Spleen (tissue), 11 donors: Measurements from ENCODE around the gene STK10. TPM values are rescaled to one million over a fixed set of nuclear protein-coding genes. Genes with fewer than 3 reads are reported as not detected.

Experiments used
- DNase-seq: peaks from one replicate; pipeline ENCODE4 v3.0.0-alpha.2; 2020
- H3K27ac ChIP-seq, 8 donors: fragments of 200-600 bp; sonication (generic) in 7 of 8; 1 replicate in 4 of 8; 2 replicates in 4 of 8; pipeline versions ENCODE4 v1.5.0 to v1.8.0; 2016 to 2021; ENCODE audit warnings: inconsistent platforms in 4 of 8, mild to moderate bottlenecking in 4 of 8, moderate library complexity in 1 of 8
- H3K27me3 ChIP-seq, 7 donors: fragments of 200-600 bp; sonication (generic) in 6 of 7; replicated peaks in 1 of 7; 1 replicate in 4 of 7; 2 replicates in 3 of 7; pipeline versions ENCODE4 v1.5.0 to v1.8.0; 2016 to 2021; ENCODE audit warnings: inconsistent platforms in 3 of 7, mild to moderate bottlenecking in 1 of 7
- H3K36me3 ChIP-seq, 6 donors: fragments of 200-600 bp; sonication (generic) in 5 of 6; 1 replicate in 4 of 6; 2 replicates in 2 of 6; pipeline versions ENCODE4 v1.5.0 to v1.8.0; 2016 to 2021; ENCODE audit warnings: inconsistent platforms in 2 of 6
- H3K4me1 ChIP-seq, 6 donors: fragments of 200-600 bp; sonication (generic) in 5 of 6; 1 replicate in 3 of 6; 2 replicates in 3 of 6; pipeline versions ENCODE4 v1.5.0 to v1.8.0; 2016 to 2021; ENCODE audit warnings: inconsistent platforms in 3 of 6
- H3K4me3 ChIP-seq, 8 donors: fragments of 200-600 bp; sonication (generic) in 7 of 8; 1 replicate in 4 of 8; 2 replicates in 4 of 8; pipeline versions ENCODE4 v1.5.0 to v1.8.0; 2016 to 2021; ENCODE audit warnings: inconsistent platforms in 4 of 8, mild to moderate bottlenecking in 4 of 8, moderate library complexity in 2 of 8
- H3K9me3 ChIP-seq, 8 donors: fragments of 200-600 bp; sonication (generic) in 7 of 8; 1 replicate in 4 of 8; 2 replicates in 4 of 8; pipeline versions ENCODE4 v1.5.0 to v1.8.0; 2016 to 2021; ENCODE audit warnings: inconsistent platforms in 4 of 8
- CTCF ChIP-seq, 11 experiments: fragments of 200-600 bp in 7 of 11; fragments of 450-650 bp in 4 of 11; sonication (generic) in 4 of 11; IDR thresholded peaks in 8 of 11; conservative IDR thresholded peaks in 3 of 11; 1 replicate in 7 of 11; 2 replicates in 4 of 11; pipeline versions ENCODE4 v1.4.0 to v1.8.0; 2016 to 2021; ENCODE audit warnings: antibody characterized with exemption in 11 of 11, inconsistent platforms in 4 of 11, mild to moderate bottlenecking in 1 of 11
- POLR2A ChIP-seq, 3 donors: fragments of 450-650 bp; IDR thresholded peaks; one replicate each; pipeline ENCODE4 v1.5.1; 2017; ENCODE audit warnings: antibody characterized with exemption in 3 of 3, mild to moderate bottlenecking in 1 of 3
- POLR2AphosphoS5 ChIP-seq, 3 donors: sonication (generic); formaldehyde crosslinking; IDR thresholded peaks; one replicate each; pipeline ENCODE4 v1.5.1; 2017; ENCODE audit warnings: antibody characterized with exemption in 3 of 3
- WGBS, 5 donors: extraction: QIAGEN DNeasy Blood & Tissue Kit in 3 of 5; methylation state at CpG; one replicate each; pipeline versions ENCODE4 v1.1.5 to v1.1.7; 2013 to 2018; 5-methylcytosine and 5-hydroxymethylcytosine counted together
- intact Hi-C: fragments of 100-400 bp; cut with DNase I; formaldehyde crosslinking; loops from one replicate; pipeline ENCODE4 v1.15.0; 2023; ENCODE audit warnings: low total_unique reads
- polyA plus RNA-seq, 3 donors: library from polyadenylated mRNA; stranded (reverse); fragments of 200-250 nt; gene quantifications; one replicate each; pipeline ENCODE4 v1.2.1, GENCODE V29; 2013
- total RNA-seq, 7 donors: library from RNA; depleted of rRNA in 3 of 7; stranded (reverse); fragments of >200 nt in 3 of 7; fragmentation: NEBNext Ultra II Directional in 4 of 7; extraction: Animal tissue kit (Norgen Biotek cat#: 25700) in 4 of 7; gene quantifications; one replicate each; pipeline versions ENCODE4 v1.1.0 to v1.2.1, GENCODE V29; 2016 to 2021
- donor health status: healthy with polysubstance abuse.
- donor health status: DM: no; HTN: no; CAD: no; lungs with moderate emphysema.
- donor health status: DM: no; HTN: no; CAD: no.
- donor health status: Bipolar disorder and iron deficiency.
- donor health status: healthy.
- donor health status: DM: no; HTN: no; CAD: no.
- donor health status: DM: yes; HTN: yes; CAD: no.

The STK10 gene
- total and polyA plus RNA-seq, 10 donors, result 34.0 to 290 (median 168) TPM

- WGBS, 5 donors, result 80 to 93% (median 85%) methylated on average over 14 to 17 of the region's 17 CpGs
- Histone ChIP-seq H3K4me1 (peaks cover 16 to 80% (median 38%) of the 10 kb centered on the region in 6 donors), H3K9me3 (no peaks in the 10 kb centered on the region), H3K36me3 (peaks cover 0 to 95% (median 56%) of the 10 kb centered on the region in 6 donors), H3K27me3 (no peaks in the 10 kb centered on the region), H3K27ac (peak overlapping the region in 5 of 8 donors; percentile 19 to 79 (median 76)), H3K4me3 (no peak overlapping the region)
- intact Hi-C loops, result loop anchor here (10.0 kb wide), 1 partner anchor 190 kb away; no protein-coding TSS in a partner anchor
- TF ChIP-seq POLR2AphosphoS5 (IDR thresholded peaks at IDR 0.05), result no peak
- no peak for TF ChIP-seq POLR2A (IDR thresholded peaks at IDR 0.05)
- no peak for TF ChIP-seq CTCF (IDR thresholded peaks at IDR 0.05 in 8 of 11, conservative IDR thresholded peaks at IDR 0.05 in 3 of 11)
- DNase-seq, result peak; percentile 69
Measured at GRCh38 chr5:172104801-172105701, 83.0 kb downstream of the STK10 start.

DNA sequence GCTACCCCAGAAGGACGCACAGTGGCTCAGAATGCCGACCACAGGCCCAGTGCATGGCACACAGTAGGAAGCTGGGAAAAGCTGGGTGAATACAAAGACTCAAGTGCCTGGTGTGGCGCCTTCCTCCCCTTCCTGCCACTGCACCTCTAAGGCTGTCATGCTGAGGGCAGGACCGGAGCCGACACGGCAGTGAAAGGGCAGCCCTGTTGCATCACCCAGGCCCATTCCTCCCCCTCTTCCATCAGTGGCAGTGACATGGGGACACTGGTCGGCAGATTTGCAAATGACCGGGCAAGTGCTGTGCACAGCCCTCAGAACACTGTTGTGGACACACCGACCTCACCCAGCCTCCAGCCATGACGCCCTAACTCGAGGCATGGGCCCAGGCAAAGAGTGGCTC is 84.0 kb downstream of the STK10 start:
- Histone ChIP-seq H3K4me3 (no peak overlapping the region), H3K27me3 (no peaks in the 10 kb centered on the region), H3K4me1 (peaks cover 16 to 70% (median 30%) of the 10 kb centered on the region in 6 donors), H3K9me3 (no peaks in the 10 kb centered on the region), H3K36me3 (peaks cover 0 to 95% (median 57%) of the 10 kb centered on the region in 6 donors), H3K27ac (peak overlapping the region; percentile 19 to 79 (median 63))
- WGBS, 5 donors, result 47 to 73% (median 60%) methylated on average over 6 to 11 of the region's 11 CpGs
- DNase-seq, result peak; percentile 76
- intact Hi-C loops, result loop anchor here (10.0 kb wide), 1 partner anchor 191 kb away; no protein-coding TSS in a partner anchor
- TF ChIP-seq POLR2AphosphoS5 (IDR thresholded peaks at IDR 0.05) (peak; percentile 76 to 79 (median 77)), CTCF (IDR thresholded peaks at IDR 0.05 in 8 of 11, conservative IDR thresholded peaks at IDR 0.05 in 3 of 11) (no peak), POLR2A (IDR thresholded peaks at IDR 0.05) (no peak)

DNA sequence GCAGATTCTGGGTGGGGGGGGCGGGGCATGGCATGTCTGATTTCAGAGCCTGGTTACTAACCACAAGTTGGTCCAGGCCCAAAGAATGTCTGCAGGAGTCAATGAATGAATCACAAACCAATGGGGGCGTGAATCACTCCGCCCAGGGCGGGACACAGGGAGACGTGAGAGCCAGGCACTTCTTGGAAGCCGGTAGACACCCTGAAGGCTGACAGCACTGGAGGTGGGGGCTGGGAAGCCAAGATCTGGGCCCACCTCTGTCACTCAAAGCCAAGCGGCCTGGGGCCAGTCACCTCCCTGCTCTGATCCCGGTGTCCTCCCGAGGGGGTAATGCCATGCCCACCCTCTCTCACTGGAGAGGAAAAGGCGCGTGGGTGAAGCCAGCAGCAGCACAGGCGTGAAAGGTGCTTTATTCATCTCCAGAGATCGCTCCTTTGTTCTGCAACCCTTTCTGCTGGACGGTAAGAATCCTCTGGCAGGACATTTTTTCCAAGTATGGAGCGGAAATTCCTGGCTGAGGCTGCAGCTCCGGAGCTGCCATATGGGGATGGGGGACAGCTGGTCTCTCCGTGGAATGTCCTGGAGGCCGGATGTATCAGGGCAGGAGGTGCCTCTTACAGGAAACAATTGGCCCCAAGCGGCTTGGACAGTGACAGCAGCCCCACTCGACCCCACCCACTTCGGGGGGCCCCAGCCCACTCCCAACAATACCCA is 85.0 kb downstream of the STK10 start:
- 54 to 74% (median 67%) methylated on average over 19 to 21 of the region's 21 CpGs for WGBS, 5 donors
- peaks cover 16 to 66% (median 27%) of the 10 kb centered on the region in 6 donors for H3K4me1 ChIP-seq
- H3K27ac ChIP-seq, result peak overlapping the region in 7 of 8 donors; percentile 43 to 79 (median 69)
- no peak for TF ChIP-seq CTCF (IDR thresholded peaks at IDR 0.05 in 8 of 11, conservative IDR thresholded peaks at IDR 0.05 in 3 of 11)
- peak; percentile 40 to 68 (median 51) for TF ChIP-seq POLR2AphosphoS5 (IDR thresholded peaks at IDR 0.05)
- intact Hi-C loops, result loop anchor here (10.0 kb wide), 1 partner anchor 192 kb away; no protein-coding TSS in a partner anchor
- H3K9me3 ChIP-seq, result no peaks in the 10 kb centered on the region
- DNase-seq, result peak; percentile 69
- peaks cover 0 to 97% (median 57%) of the 10 kb centered on the region in 6 donors for H3K36me3 ChIP-seq
- H3K4me3 ChIP-seq, result no peak overlapping the region
- no peaks in the 10 kb centered on the region for H3K27me3 ChIP-seq
